PC-9 (cell line): ENCODE measurements around the gene NMNAT3.

ENCODE experiments used
- CTCF ChIP-seq: fragments of 200-600 bp; sonication (generic); conservative IDR thresholded peaks from 2 replicates; pipeline ENCODE4 v1.6.1; 2017; ENCODE audit warnings: mixed run types, antibody characterized with exemption, mild to moderate bottlenecking, moderate library complexity
- EZH2 ChIP-seq: fragments of 200-600 bp; sonication (generic); IDR thresholded peaks from 2 replicates; pipeline ENCODE4 v1.8.0; 2017; ENCODE audit warnings: antibody characterized with exemption, low read depth

GRCh38 chr3:139653582-139653981 is 24.2 kb downstream of the NMNAT3 start:
- TF ChIP-seq CTCF, result no peak
- TF ChIP-seq EZH2, result no peak
